GM21737 (cell line): ENCODE results near the gene FGFRL1.
A peak's percentile ranks its signal among the peaks of the same experiment; 100 is the strongest.

Experiments
- ATAC-seq: cut with Tn5 transposase; IDR thresholded peaks from one replicate; pipeline ENCODE4 v1.9.1; 2021; ENCODE audit warnings: mild to moderate bottlenecking, moderate library complexity; ENCODE audit not compliant: unreplicated experiment

Gene FGFRL1

GRCh38 chr4:1021386-1022050, 10.1 kb downstream of the FGFRL1 start:
- peak; percentile 76 for ATAC-seq

DNA sequence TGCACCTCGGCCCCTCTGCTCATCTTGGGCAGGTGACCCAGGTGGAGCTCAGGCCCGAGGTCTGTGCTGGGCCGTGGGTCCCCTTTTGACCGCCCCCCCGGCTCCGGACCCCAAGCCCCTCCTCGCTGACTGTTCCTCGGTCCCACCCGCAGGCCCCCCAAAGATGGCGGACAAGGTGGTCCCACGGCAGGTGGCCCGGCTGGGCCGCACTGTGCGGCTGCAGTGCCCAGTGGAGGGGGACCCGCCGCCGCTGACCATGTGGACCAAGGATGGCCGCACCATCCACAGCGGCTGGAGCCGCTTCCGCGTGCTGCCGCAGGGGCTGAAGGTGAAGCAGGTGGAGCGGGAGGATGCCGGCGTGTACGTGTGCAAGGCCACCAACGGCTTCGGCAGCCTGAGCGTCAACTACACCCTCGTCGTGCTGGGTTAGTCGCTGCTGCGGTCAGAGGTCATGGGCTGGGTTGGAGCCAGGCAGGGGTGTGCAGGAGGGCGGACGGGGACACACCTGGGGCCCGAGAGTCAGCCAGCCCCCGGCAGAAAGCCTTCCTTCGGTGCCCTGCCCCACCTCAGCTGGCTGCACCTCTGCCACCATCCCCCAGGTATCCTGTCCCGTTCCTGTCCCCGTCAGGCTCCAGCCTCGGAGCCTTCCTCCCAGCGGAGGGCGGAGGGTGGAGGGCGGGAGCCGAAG, 10.8 kb downstream of the FGFRL1 start:
- no peak for ATAC-seq

DNA sequence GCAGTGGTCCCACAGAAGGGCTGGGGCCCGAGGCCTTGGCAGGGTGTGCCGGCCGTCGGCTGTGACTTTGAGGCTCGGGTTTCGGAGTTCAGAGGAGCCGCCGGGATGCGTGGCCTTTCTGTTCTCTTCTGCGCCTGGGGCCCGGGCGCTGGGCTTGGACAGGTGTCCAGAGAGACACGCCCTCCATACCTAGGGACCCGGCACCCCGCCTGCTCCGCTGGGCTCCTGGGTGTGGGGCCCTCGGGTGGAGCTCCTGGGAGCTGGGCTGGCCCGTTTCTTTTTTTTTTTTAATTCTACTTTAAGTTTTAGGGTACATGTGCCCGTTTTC, 11.3 kb downstream of the FGFRL1 start:
- ATAC-seq: no peak

DNA sequence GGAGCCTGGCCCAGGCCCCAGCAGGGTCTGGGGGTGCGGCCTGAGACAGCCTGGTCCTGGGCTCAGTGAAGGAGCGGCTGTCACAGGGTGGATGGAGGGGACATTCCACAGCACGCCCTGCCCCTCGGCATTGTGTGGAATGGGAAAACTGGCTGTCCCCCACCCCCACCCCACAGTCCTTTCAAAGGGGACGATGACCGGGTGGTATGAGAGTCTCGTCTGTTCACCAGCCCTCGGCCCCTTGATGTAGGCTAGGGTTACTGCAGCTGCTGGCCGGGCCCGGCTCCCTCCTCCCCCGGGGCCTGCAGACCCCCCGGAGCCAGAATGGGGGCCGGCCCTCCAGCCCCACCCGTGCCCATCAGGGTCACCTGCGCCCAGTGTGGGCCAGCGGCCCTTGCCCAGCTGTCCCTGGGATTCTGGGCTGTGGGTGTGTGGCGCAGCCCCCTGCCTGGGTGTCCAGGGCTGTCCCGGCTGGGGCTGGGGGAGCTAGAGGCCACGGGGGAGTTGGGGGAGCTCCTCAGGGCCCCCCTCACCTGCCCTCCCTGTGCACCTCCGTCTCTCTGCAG, 11.7 kb downstream of the FGFRL1 start:
- no peak for ATAC-seq

GRCh38 chr4:1023895-1024740, 12.7 kb downstream of the FGFRL1 start:
- ATAC-seq: no peak

DNA sequence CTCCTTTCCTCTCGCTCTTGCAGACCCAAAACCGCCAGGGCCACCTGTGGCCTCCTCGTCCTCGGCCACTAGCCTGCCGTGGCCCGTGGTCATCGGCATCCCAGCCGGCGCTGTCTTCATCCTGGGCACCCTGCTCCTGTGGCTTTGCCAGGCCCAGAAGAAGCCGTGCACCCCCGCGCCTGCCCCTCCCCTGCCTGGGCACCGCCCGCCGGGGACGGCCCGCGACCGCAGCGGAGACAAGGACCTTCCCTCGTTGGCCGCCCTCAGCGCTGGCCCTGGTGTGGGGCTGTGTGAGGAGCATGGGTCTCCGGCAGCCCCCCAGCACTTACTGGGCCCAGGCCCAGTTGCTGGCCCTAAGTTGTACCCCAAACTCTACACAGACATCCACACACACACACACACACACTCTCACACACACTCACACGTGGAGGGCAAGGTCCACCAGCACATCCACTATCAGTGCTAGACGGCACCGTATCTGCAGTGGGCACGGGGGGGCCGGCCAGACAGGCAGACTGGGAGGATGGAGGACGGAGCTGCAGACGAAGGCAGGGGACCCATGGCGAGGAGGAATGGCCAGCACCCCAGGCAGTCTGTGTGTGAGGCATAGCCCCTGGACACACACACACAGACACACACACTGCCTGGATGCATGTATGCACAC, 13.6 kb downstream of the FGFRL1 start:
- no peak for ATAC-seq

DNA sequence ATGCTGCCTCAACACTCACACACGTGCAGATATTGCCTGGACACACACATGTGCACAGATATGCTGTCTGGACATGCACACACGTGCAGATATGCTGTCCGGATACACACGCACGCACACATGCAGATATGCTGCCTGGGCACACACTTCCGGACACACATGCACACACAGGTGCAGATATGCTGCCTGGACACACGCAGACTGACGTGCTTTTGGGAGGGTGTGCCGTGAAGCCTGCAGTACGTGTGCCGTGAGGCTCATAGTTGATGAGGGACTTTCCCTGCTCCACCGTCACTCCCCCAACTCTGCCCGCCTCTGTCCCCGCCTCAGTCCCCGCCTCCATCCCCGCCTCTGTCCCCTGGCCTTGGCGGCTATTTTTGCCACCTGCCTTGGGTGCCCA, 14.7 kb downstream of the FGFRL1 start:
- ATAC-seq: peak; percentile 50

GRCh38 chr4:1027219-1027914, 15.9 kb downstream of the FGFRL1 start:
- ATAC-seq: no peak

DNA sequence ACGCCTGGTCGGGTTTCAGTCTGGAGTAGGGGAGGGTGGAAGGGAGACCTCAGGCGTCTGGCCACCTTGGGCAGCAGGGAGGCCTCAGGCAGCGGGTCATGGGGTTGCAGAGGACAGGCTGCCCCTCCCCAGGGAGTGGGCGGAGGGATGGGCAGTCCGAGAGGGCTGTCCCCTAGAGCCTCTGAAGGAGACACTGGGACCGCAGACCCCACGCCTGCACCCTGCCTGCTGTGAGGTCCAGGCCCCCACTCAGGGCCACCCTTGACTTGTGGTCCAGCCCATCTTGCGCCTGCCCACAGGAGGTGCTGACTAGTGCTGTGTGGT, 16.5 kb downstream of the FGFRL1 start:
- ATAC-seq: no peak

DNA sequence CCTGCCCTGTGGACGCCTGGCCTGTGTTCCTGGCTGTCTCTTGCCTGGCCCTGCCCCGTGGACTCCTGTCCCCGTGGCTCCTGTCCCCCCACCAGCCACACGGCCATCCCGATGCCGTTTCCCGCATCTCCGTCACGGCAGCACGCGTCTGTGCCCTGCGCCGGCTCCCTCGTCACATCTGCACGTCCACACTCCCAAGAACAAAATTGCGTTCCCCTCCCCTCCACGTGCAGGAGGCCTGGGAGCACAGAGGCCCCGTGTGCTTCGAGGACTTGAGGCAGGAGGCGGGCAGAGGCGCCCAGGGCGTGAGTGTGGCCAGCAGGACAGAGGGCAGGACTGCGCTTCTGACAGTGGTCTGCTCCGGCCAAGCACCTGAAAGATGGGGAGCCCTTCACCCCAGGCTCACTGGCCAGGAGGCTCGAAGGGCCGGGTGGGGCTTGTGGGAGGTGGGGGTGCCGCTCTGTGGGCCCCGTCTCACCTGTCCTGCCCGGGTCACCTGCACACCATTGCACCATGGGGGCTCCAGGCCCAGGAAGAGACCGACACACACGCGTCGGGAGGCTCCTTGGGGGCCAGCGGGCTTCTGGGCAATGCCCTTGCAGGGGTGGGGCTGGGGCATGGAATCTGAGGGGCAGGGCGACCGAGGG, 17.3 kb downstream of the FGFRL1 start:
- ATAC-seq: no peak

DNA sequence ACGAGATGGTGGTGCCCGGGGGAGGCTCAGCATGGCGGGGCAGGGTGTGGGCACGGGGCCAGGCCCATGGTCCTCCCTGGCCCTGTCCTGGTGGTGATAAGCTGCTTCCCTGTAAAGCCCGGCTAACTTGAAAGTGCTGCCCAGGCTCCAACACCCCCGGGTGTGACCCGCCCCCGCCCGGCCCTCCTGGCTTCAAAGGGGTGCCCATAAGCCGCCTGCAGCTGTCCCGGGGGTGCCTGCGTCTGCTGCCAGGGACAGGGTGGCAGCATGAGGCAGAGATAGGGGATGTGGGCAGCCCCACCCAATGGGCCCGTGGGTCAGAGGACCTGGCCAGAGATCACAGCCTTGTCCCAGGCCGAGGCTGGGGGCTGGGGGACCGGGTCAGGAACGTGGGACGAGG, 18.1 kb downstream of the FGFRL1 start:
- ATAC-seq: no peak

DNA sequence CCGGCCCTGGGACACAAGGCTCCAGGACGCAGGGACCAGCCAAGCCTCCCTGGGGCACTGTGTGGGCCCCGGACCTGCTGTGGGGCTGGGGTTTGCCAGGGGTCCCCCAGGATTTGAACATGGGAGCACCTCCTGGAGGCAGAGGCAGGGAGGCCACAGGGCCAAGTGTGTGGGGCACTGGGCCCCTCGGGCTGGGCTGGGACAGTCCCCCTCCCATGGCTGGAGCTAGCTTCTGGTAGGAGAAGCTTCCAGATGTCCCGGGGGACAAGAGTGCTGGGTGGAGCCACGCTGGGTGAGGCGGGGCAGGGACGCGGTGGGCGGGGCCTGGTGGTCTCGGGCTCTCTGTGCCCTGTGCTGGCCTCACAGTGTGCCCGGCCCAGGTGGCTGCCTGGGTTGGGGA, 18.6 kb downstream of the FGFRL1 start:
- ATAC-seq: no peak

DNA sequence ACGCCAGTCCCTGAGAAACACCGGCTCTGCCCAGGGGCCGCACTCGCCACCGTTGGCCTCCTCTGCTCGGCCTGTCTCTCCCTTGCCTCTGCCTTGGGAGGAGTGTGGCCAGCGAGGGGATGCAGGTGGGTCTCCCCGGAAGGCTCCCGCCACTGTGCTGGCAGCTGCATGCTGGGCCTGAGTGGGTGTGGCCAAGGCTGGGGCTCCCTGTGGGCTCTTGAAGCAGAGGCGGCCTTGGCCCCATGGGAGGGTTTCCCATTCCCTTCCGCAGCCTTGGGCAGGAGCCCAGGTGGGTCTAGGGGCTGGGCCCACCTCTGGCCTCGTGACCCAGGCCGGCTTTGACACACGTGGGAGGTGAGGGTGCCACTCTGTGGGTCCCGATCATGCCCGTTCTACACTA, 19.1 kb downstream of the FGFRL1 start:
- no peak for ATAC-seq

DNA sequence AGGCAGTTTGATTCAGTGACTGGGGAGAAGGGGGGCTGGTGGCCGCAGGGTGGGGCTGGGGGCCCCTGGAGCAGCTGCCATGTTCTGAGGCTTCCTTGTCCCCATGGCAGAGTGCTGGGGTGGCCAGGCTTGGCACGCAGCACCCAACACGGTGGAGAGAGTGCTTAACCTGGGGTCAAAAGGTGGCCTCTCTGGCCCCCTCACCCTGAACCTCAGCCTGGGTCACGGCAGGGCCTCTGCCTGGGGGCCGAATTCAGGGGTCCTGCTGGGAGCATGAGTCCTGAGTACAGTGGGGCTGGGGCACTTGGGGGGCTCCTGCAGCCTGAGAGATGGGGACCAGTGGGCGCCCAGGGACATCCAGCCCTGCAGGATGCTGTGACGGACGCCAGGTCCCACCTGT, 19.9 kb downstream of the FGFRL1 start:
- ATAC-seq: no peak

DNA sequence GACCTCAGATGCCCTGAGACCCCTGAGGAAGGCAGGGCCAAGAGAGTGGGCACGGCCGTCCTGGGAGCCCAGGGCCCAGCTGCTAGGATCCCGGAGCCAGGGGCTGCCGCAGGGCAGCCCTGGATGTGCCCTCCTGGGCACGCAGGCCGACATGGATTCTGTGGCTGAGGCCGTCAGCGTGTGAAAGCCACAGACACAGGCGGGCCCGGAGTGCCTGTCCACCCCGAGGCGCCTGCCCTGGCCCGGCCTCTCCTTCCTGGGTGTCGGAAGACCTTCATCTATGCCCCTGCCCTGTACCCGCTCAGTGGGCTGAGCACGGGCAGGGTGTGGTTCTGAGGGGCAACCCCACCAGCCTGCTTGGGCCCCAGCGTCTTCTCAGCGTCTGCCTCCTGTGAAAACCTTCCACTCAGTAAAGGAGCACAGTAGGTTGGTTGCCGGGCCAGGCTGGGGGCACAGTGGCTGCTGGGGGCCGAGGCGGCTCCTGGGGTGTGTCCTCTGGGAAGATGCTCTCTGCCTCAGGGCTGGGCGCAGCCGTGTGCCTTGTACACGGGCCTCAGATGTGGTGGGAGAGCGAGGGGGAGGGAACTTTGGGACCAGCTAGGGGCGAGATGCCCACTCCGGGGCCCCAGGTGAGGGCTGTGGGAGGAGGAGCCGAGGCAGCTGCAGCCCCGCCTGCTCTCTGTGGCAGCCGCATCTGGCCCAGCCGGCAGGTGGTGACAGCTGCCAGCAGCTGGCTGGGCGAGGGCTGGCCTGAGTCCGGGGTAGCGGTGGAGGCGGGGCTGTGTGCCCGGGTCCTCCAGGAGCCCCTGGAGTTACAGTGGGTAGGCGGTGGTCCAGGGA, 20.8 kb downstream of the FGFRL1 start:
- no peak for ATAC-seq

DNA sequence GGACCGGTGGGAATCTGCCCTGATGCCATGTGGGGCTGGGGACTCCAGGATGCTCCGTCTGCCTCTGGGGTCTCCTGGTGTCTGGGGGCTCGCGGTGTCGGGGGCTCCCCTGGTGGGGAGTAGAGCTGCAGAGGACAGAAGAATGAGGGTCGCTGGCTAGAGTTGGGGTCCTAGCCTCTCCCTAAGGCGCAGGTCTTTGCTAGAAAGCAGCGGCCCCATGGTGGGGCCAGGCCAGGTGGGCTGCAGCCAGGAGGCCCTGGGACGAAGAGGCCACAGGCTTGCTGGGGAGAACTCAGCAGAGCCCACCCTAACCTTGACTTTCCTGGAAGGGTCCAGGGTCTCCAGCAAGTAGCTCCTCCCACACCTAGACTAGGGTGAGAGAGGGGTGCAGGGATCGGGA, 21.4 kb downstream of the FGFRL1 start:
- ATAC-seq: no peak

DNA sequence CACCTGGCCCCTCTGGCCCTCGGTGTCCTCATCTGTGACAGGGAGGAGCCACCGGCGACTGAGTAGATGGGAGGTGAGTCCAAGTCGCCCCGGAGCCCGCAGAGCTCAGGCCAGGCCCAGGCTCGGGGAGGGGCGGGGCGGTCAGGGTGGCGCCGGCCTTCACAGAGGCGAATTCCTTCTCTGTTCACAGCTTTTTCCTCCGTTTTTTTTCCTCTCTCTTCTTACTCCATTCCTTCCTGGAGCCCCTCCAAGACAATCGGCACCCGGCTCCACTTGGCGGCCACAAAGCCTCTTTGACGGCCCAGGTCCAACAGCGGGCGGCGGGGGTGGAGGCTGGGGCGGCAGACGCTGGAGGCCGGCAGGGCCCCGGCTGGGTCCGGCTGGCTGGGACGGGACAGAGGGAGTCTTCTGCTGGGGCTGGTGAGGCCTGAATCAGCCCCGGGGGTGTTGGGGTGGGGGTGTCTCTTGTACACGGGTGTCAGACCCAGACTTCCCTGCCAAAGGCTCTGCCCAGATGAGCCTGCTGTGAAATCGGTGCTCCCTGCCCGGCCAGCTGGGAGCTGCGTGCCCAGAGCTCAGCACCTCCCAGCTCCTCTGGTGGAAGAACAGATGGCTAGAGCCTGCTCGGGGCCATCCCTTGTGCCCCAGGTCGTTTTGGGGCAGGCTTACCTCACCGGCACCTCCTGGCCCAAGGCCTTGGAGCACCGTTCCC, 22.6 kb downstream of the FGFRL1 start:
- ATAC-seq: no peak

DNA sequence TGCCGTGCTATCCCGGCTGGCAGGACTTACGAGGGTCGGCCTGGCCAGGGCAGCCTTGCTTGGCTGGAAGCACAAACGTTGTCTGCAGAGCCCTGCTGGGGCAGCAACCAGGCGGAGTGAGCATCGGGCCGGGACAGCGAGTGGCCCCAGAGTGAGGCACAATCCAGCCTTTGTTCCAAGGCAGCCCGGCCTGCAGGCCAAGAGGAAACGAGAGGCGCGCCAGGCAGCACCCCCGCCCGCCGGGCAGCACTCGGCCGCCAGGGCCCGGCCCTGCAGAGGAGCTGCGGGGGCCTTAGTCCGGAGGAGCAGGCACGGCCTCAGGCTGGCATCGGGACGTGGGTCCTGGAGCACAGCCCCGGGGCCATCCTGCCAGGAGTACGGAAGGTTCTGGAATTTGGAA, 24.1 kb downstream of the FGFRL1 start:
- no peak for ATAC-seq

DNA sequence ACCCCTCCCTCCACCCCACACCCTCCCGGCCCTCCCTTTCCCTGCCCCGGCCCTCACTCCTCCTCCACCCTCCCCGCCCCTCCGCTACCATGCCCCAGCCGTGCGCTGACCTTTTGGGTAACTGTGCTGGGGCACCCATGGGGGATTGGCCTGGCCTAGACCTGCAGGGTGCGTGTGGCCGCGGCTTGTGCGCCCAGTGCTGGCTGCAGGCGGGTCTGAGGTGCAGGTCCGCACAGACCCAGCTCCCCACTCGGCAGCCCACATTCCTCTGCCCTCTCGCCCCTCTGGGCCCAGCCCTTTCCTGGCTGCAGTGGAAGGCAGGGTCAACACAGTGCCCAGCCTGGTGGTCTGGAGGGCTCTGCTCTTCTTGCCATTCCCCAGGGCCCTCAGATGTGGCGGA, 24.7 kb downstream of the FGFRL1 start:
- no peak for ATAC-seq
